SK-N-SH (cell line): ENCODE measurements around the gene SIRPB1. TPM values are rescaled to one million over a fixed set of nuclear protein-coding genes. Genes with fewer than 3 reads are reported as not detected.

Source experiments
- CTCF ChIA-PET: fragments of 300-600, 350-600 bp; formaldehyde crosslinking; extraction: SDS; loops from one replicate; lab custom pipeline; 2021; lab: Yijun Ruan, JAX
- POLR2A ChIA-PET: fragments of 350-600 bp; sonication (Branson Sonifier 250); formaldehyde crosslinking; extraction: SDS; loops from one replicate; lab custom pipeline; 2020; ENCODE audit warnings: antibody characterized with exemption, inconsistent platforms; lab: Yijun Ruan, JAX
- DNase-seq: peaks from one replicate; pipeline ENCODE4 v3.0.0; 2012
- H2AFZ ChIP-seq: fragments of 200-600 bp; sonication (generic); 2 replicates; pipeline ENCODE4 v1.8.1; 2016; ENCODE audit warnings: antibody characterized with exemption, mild to moderate bottlenecking, low read depth
- H3F3A ChIP-seq: fragments of 200-600 bp; sonication (generic); replicated peaks from 2 replicates; pipeline ENCODE3; 2016; ENCODE audit warnings: antibody characterized with exemption, mild to moderate bottlenecking; ENCODE audit not compliant: insufficient read depth
- H3K27ac ChIP-seq, 2 experiments: fragments of 200-500 bp in 1 of 2; fragments of 200-600 bp in 1 of 2; sonication (Bioruptor generic) in 1 of 2; sonication (generic), shearing (Covaris generic) in 1 of 2; 2 replicates each; pipeline versions ENCODE4 v1.5.1 to v1.6.1; 2014 to 2016; ENCODE audit warnings: low read depth in 2 of 2, inconsistent platforms in 1 of 2, low read length in 1 of 2, mild to moderate bottlenecking in 1 of 2, mixed read lengths in 1 of 2
- H3K27me3 ChIP-seq: fragments of 200-600 bp; sonication (generic), shearing (Covaris generic); 2 replicates; pipeline ENCODE4 v1.6.1; 2016; ENCODE audit warnings: mixed run types; ENCODE audit not compliant: insufficient read depth
- H3K36me3 ChIP-seq, 2 experiments: fragments of 200-500 bp in 1 of 2; fragments of 200-600 bp in 1 of 2; sonication (Bioruptor generic) in 1 of 2; sonication (generic) in 1 of 2; replicated peaks in 1 of 2; 2 replicates each; pipeline versions ENCODE3 to v1.5.1; 2014 to 2016; ENCODE audit warnings: low read length in 1 of 2, mild to moderate bottlenecking in 1 of 2; ENCODE audit not compliant: insufficient read depth in 2 of 2, control insufficient read depth in 1 of 2
- H3K4me1 ChIP-seq, 2 experiments: fragments of 200-500 bp in 1 of 2; fragments of 200-600 bp in 1 of 2; sonication (Bioruptor generic) in 1 of 2; sonication (generic), shearing (Covaris generic) in 1 of 2; 2 replicates each; pipeline versions ENCODE4 v1.5.1 to v1.6.1; 2014 to 2016; ENCODE audit warnings: low read depth in 1 of 2, low read length in 1 of 2, mixed run types in 1 of 2; ENCODE audit not compliant: insufficient read depth in 2 of 2, control insufficient read depth in 1 of 2
- H3K4me2 ChIP-seq: fragments of 200-600 bp; sonication (generic), shearing (Covaris generic); 2 replicates; pipeline ENCODE4 v1.6.1; 2017; ENCODE audit warnings: mixed run types
- H3K4me3 ChIP-seq, 2 experiments: fragments of 200-500 bp in 1 of 2; fragments of 200-600 bp in 1 of 2; sonication (Bioruptor generic) in 1 of 2; sonication (generic), shearing (Covaris generic) in 1 of 2; 2 replicates each; pipeline versions ENCODE4 v1.5.1 to v1.8.1; 2014 to 2016; ENCODE audit warnings: low read depth in 2 of 2, inconsistent platforms in 1 of 2, low read length in 1 of 2, mild to moderate bottlenecking in 1 of 2, mixed read lengths in 1 of 2, moderate library complexity in 1 of 2
- H3K79me2 ChIP-seq: fragments of 200-600 bp; sonication (generic); 2 replicates; pipeline ENCODE4 v1.8.1; 2017; ENCODE audit warnings: mild to moderate bottlenecking; ENCODE audit not compliant: insufficient read depth
- H3K9ac ChIP-seq: fragments of 200-600 bp; sonication (generic); 2 replicates; pipeline ENCODE4 v1.6.1; 2017; ENCODE audit warnings: mixed run types
- H3K9me2 ChIP-seq: fragments of 200-600 bp; sonication (generic); 2 replicates; pipeline ENCODE4 v1.6.1; 2017; ENCODE audit warnings: mixed run types
- H3K9me3 ChIP-seq: fragments of 200-600 bp; sonication (generic); 2 replicates; pipeline ENCODE4 v1.6.1; 2017; ENCODE audit warnings: mixed run types, mild to moderate bottlenecking, moderate library complexity
- H4K20me1 ChIP-seq: fragments of 200-600 bp; sonication (generic); 2 replicates; pipeline ENCODE4 v1.6.1; 2017; ENCODE audit warnings: mild to moderate bottlenecking, mixed run types; ENCODE audit not compliant: insufficient read depth
- CHD2 ChIP-seq: fragments of 150-350 bp; IDR thresholded peaks from 2 replicates; pipeline ENCODE4 v1.6.1; 2018; ENCODE audit warnings: low read length; ENCODE audit not compliant: partially characterized antibody
- CTCF ChIP-seq: fragments of 200-600 bp; sonication (generic); IDR thresholded peaks from 2 replicates; pipeline ENCODE4 v1.6.1; 2017; ENCODE audit warnings: antibody characterized with exemption, mild to moderate bottlenecking, moderate library complexity
- EZH2phosphoT487 ChIP-seq: fragments of 200-600 bp; sonication (generic); IDR thresholded peaks from 2 replicates; pipeline ENCODE4 v1.6.1; 2017; ENCODE audit warnings: low read depth, mixed run types, mild to moderate bottlenecking, antibody characterized with exemption, moderate library complexity, borderline replicate concordance
- FOXJ3 ChIP-seq: sonication (generic); formaldehyde crosslinking; IDR thresholded peaks from 2 replicates; pipeline ENCODE4 v1.5.1; 2020; ENCODE audit warnings: mild to moderate bottlenecking, missing genetic modification reagents
- FOXM1 ChIP-seq: IDR thresholded peaks from 2 replicates; pipeline ENCODE4 v1.4.0; 2012; ENCODE audit warnings: low read depth, mild to moderate bottlenecking
- GABPA ChIP-seq: IDR thresholded peaks from 2 replicates; pipeline ENCODE4 v1.4.0; 2012; ENCODE audit warnings: low read depth, mild to moderate bottlenecking
- IRF3 ChIP-seq: fragments of 150-350 bp; IDR thresholded peaks from 2 replicates; pipeline ENCODE4 v1.6.1; 2016; ENCODE audit warnings: mild to moderate bottlenecking, low read depth, low read length
- MXI1 ChIP-seq: IDR thresholded peaks from 2 replicates; pipeline ENCODE4 v1.6.1; 2012; ENCODE audit warnings: mild to moderate bottlenecking, low read depth, low read length, improper control_type of control experiment
- NRF1 ChIP-seq: IDR thresholded peaks from 2 replicates; pipeline ENCODE4 v1.6.1; 2012; ENCODE audit warnings: low read depth, mild to moderate bottlenecking, low read length
- POLR2AphosphoS5 ChIP-seq: IDR thresholded peaks from 2 replicates; pipeline ENCODE4 v1.6.1; 2012; ENCODE audit warnings: low read depth, low read length
- RAD21 ChIP-seq: IDR thresholded peaks from 2 replicates; pipeline ENCODE4 v1.6.1; 2012; ENCODE audit warnings: mild to moderate bottlenecking, low read length
- REST ChIP-seq: IDR thresholded peaks from 2 replicates; pipeline ENCODE4 v1.6.1; 2012; ENCODE audit warnings: mild to moderate bottlenecking, low read depth, low read length, moderate library complexity
- RFX5 ChIP-seq: IDR thresholded peaks from 2 replicates; pipeline ENCODE4 v1.6.1; 2012; ENCODE audit warnings: mild to moderate bottlenecking, improper control_type of control experiment, low read length
- SIN3A ChIP-seq: IDR thresholded peaks from 2 replicates; pipeline ENCODE4 v1.6.1; 2012; ENCODE audit warnings: low read depth, mild to moderate bottlenecking, low read length, moderate library complexity, borderline replicate concordance
- SMC3 ChIP-seq: IDR thresholded peaks from 2 replicates; pipeline ENCODE4 v1.6.1; 2012; ENCODE audit warnings: low read depth, low read length, improper control_type of control experiment
- TCF12 ChIP-seq: IDR thresholded peaks from 2 replicates; pipeline ENCODE4 v1.4.0; 2012
- TEAD4 ChIP-seq: IDR thresholded peaks from 2 replicates; pipeline ENCODE4 v1.4.0; 2012; ENCODE audit warnings: mild to moderate bottlenecking, borderline replicate concordance; ENCODE audit not compliant: insufficient read depth
- WGBS: methylation state at CpG from one replicate; pipeline ENCODE4 v1.1.6; 2017; ENCODE audit warnings: low lambda C conversion rate; 5-methylcytosine and 5-hydroxymethylcytosine counted together
- polyA plus RNA-seq, 3 experiments: library from polyadenylated mRNA; depleted of rRNA; stranded (reverse); fragments of >200 nt; gene quantifications; 2 replicates each; pipeline ENCODE4 v1.2.3, GENCODE V29; 2012

The SIRPB1 gene
- 0.19 and 0.53 TPM in 2 replicates for polyA plus RNA-seq (2012; rRNA removed)
- 0.24 and 0.30 TPM in 2 replicates for polyA plus RNA-seq (2012; cell fraction: cytosol; rRNA removed)
- 0.22 and 0.50 TPM in 2 replicates for polyA plus RNA-seq (2012; cell fraction: nucleus; rRNA removed)

- TF ChIP-seq FOXJ3 (CRISPR knock-in tag) (no peak), TEAD4 (no peak), CTCF (no peak), CHD2 (no peak), REST (no peak), POLR2AphosphoS5 (no peak), RFX5 (no peak)
- ChIA-PET POLR2A (no interaction called here), CTCF (no interaction called here)
- H3K4me1 ChIP-seq: peaks cover 0 to 3% of the 10 kb centered on the region in 2 experiments; a peak in 1 of 4 replicates
- H3K9ac ChIP-seq: no peak within 1 kb of the TSS
- H3K9me2 ChIP-seq: no peaks in the 10 kb centered on the region
- H4K20me1 ChIP-seq: no peaks in the 10 kb centered on the region
- no peak within 1 kb of the TSS for H3K4me2 ChIP-seq
- DNase-seq: no peak
- peaks cover 4% of the 10 kb centered on the region for H3F3A ChIP-seq
- no peak within 1 kb of the TSS for H3K27ac ChIP-seq
- 45% methylated on average over 5 of the region's 5 CpGs for WGBS
- H3K27me3 ChIP-seq: no peaks in the 10 kb centered on the region
- no peaks in the 10 kb centered on the region for H3K9me3 ChIP-seq
- H3K36me3 ChIP-seq: no peaks in the 10 kb centered on the region
- H3K79me2 ChIP-seq: no peaks in the 10 kb centered on the region
- no peak within 1 kb of the TSS for H3K4me3 ChIP-seq
- no peak within 1 kb of the TSS for H2AFZ ChIP-seq
Measured at GRCh38 chr20:1619861-1620444, at the start of gene SIRPB1. Gene SIRPB1, minus strand, starts transcription at chr20:1620009. Its CDS starts 65 bp downstream, at chr20:1619944.

GRCh38 chr20:1669304-1669703 lies 49.5 kb upstream of the SIRPB1 start:
- no peaks in the 10 kb centered on the region for H3K9me3 ChIP-seq
- no peaks in the 10 kb centered on the region for H3K79me2 ChIP-seq
- 26% methylated on average over 5 of the region's 5 CpGs for WGBS

More at GRCh38 chr20:1669304-1669703, 49.5 kb upstream of the SIRPB1 start:
- Histone ChIP-seq H3K9ac (no peak overlapping the region), H3K9me2 (no peaks in the 10 kb centered on the region), H4K20me1 (no peaks in the 10 kb centered on the region)
- POLR2A ChIA-PET: no interaction called here
- no peak for TF ChIP-seq TCF12
- no peak for TF ChIP-seq EZH2phosphoT487
- TF ChIP-seq RFX5: no peak
- TF ChIP-seq MXI1: no peak
- no peak for TF ChIP-seq GABPA
- TF ChIP-seq RAD21: no peak
- no peak for TF ChIP-seq TEAD4
- no peak for TF ChIP-seq NRF1
- TF ChIP-seq SMC3: no peak
- TF ChIP-seq FOXM1: no peak
- no peak for TF ChIP-seq IRF3
- no peak for TF ChIP-seq SIN3A
- TF ChIP-seq, all 33 proteins: peak for 0
- H3K4me3 ChIP-seq: no peak overlapping the region
- H3K27me3 ChIP-seq: no peaks in the 10 kb centered on the region
- DNase-seq: no peak
- no peak overlapping the region for H3K27ac ChIP-seq
- no peaks in the 10 kb centered on the region for H3F3A ChIP-seq
- no peaks in the 10 kb centered on the region for H3K36me3 ChIP-seq
- H3K4me1 ChIP-seq: no peaks in the 10 kb centered on the region
- no peak overlapping the region for H2AFZ ChIP-seq
- no peak overlapping the region for H3K4me2 ChIP-seq
- CTCF ChIA-PET: no interaction called here
